ENCODE data around the gene ARL4D.

ARL4D gene

DNA sequence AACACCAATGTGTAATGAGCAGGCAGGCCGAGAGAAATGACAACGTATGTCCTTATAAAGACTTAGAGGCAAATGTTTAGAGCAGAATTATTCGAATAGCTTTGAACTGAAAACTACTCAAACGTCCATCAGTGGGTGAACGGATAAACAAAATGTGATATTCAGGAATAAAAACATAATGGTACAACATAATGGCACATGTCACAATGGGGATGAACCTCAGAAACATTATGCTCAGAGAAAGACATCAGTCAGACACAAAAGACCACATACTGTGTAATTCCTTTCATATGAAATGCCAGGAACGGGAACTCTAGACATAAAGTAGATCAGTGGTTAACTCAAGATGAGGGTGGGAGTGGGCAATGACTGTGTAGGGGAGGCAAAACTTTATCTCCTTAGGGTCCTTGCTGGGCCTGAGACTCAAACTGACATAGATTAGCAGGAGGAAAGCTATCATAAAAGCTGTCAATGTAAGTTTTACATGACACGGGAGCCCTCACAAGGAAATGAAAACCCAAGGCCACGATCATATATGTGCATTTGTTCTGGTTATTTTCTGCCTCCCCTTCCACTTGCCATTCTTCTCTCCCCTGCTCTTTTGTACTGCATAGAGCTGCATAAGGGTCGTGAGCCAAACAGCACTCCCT is 14.8 kb upstream of the ARL4D start:
- no peak for TF ChIP-seq ZBTB48 (tag by site-specific recombination; IDR thresholded peaks at IDR 0.05)
- no peak for TF ChIP-seq ZNF214 (tag by site-specific recombination; IDR thresholded peaks at IDR 0.05; ENCODE audit: borderline replicate concordance)
- Histone ChIP-seq H3K36me3 (ENCODE audit: control insufficient read depth in 2 of 2, insufficient read depth in 1 of 2, low read length in 2 of 2) (no peaks in the 10 kb centered on the region), H3K4me3 (ENCODE audit: low read depth, low read length) (no peak overlapping the region), H3K9me3 (ENCODE audit: control insufficient read depth, insufficient read depth, low read depth, low read length) (no peaks in the 10 kb centered on the region), H3K4me1 (ENCODE audit: control insufficient read depth, insufficient read depth, low read length) (no peaks in the 10 kb centered on the region), H3K27ac (ENCODE audit: extremely low read depth, low read depth, low read length) (no peak overlapping the region)
- ChIA-PET CTCF (interaction anchor here (1.5 kb wide), 1 partner anchor 100 kb away, joined by 4 read pairs; the partner anchor contains the start of gene DHX8), POLR2A (interaction anchor here (0.7 to 1.6 kb wide), 2 partner anchors 15 to 16 kb away, joined by 3 to 7 read pairs; partner anchors contain the start of gene ARL4D)

GRCh38 chr17:43384476-43384862 is 14.3 kb upstream of the ARL4D start:
- ChIA-PET CTCF (interaction anchor here (1.5 kb wide), 1 partner anchor 100 kb away, joined by 4 read pairs; the partner anchor contains the start of gene DHX8), POLR2A (interaction anchor here (0.7 to 1.6 kb wide), 3 partner anchors 14 to 16 kb away, joined by 3 to 7 read pairs (median 5); partner anchors contain the start of gene ARL4D)
- no peak overlapping the region for H3K4me3 ChIP-seq (ENCODE audit: low read depth, low read length)

DNA sequence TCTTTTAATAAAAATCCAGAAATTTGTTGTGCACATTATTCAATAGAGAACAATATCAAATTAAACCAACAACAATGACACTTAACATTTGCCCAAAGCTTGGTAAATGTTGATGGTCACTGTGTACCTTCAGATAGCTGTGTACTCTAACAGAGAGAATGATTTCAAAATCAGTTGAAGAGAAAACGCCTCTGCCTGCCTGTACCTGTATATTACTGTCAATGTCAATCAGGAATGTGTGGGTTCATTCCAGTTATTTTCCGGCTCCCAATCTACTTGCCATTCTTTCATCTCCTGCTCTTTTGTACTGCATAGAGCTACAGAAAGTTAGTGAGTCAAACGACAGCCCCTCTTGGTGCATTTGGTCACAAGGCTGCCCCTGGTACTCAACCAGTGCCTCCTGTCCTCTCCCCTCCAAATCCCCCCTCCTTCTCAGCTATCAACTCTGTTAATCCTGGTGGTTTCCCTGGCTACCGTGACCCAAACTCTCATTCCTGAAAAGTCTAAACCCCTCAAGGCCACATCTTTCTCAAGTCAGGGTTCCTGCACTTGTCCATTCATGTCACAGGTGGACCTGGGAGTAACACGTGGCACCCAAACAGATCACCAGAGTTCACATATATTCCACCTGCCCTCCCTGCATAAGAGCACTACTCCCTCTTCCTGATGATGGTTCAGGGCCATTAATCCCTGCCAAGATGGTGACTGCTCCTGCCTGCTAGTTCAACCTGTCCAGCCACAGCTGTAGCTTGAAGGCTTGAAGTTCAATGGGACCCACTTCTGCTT is 13.6 kb upstream of the ARL4D start:
- Histone ChIP-seq H3K4me3 (ENCODE audit: low read depth, low read length) (no peak overlapping the region), H3K36me3 (ENCODE audit: control insufficient read depth in 2 of 2, insufficient read depth in 1 of 2, low read length in 2 of 2) (no peaks in the 10 kb centered on the region), H3K27ac (ENCODE audit: extremely low read depth, low read depth, low read length) (no peak overlapping the region), H3K9me3 (ENCODE audit: control insufficient read depth, insufficient read depth, low read depth, low read length) (no peaks in the 10 kb centered on the region), H3K4me1 (ENCODE audit: control insufficient read depth, insufficient read depth, low read length) (no peaks in the 10 kb centered on the region)
- TF ChIP-seq OSR2 (tag by site-specific recombination; IDR thresholded peaks at IDR 0.05) (no peak), ZNF155 (tag by site-specific recombination; IDR thresholded peaks at IDR 0.05) (no peak), MEIS1 (CRISPR knock-in tag; IDR thresholded peaks at IDR 0.05; ENCODE audit: borderline replicate concordance) (no peak), ZBTB1 (tag by site-specific recombination; IDR thresholded peaks at IDR 0.05) (no peak), ZNF555 (tag by site-specific recombination; conservative IDR thresholded peaks at IDR 0.05) (no peak), CTCF (tag by site-specific recombination; IDR thresholded peaks at IDR 0.05) (no peak), ZNF521 (tag by site-specific recombination; IDR thresholded peaks at IDR 0.05) (no peak), ZNF560 (tag by site-specific recombination; IDR thresholded peaks at IDR 0.05; ENCODE audit: borderline replicate concordance) (no peak), HOXD13 (CRISPR knock-in tag; IDR thresholded peaks at IDR 0.05; ENCODE audit: borderline replicate concordance) (no peak), ZNF580 (tag by site-specific recombination; IDR thresholded peaks at IDR 0.05) (no peak), ZNF776 (tag by site-specific recombination; IDR thresholded peaks at IDR 0.05; ENCODE audit: borderline replicate concordance) (no peak), ZNF701 (tag by site-specific recombination; IDR thresholded peaks at IDR 0.05) (no peak), ZNF132 (tag by site-specific recombination; IDR thresholded peaks at IDR 0.05; ENCODE audit: borderline replicate concordance) (no peak)
- POLR2A ChIA-PET: interaction anchor here (0.7 to 1.2 kb wide), 2 partner anchors 14 to 16 kb away, joined by 3 to 5 read pairs; partner anchors contain the start of gene ARL4D
- CTCF ChIA-PET: interaction anchor here (0.6 to 1.5 kb wide), 2 partner anchors 51 to 99 kb away, joined by 3 to 4 read pairs; partner anchors contain the start of gene DHX8

More at GRCh38 chr17:43384476-43384862, 14.3 kb upstream of the ARL4D start:
- Histone ChIP-seq H3K27ac (ENCODE audit: extremely low read depth, low read depth, low read length) (no peak overlapping the region), H3K36me3 (ENCODE audit: control insufficient read depth in 2 of 2, insufficient read depth in 1 of 2, low read length in 2 of 2) (no peaks in the 10 kb centered on the region), H3K4me1 (ENCODE audit: control insufficient read depth, insufficient read depth, low read length) (no peaks in the 10 kb centered on the region), H3K9me3 (ENCODE audit: control insufficient read depth, insufficient read depth, low read depth, low read length) (no peaks in the 10 kb centered on the region)
- TF ChIP-seq MEIS1 (CRISPR knock-in tag; IDR thresholded peaks at IDR 0.05; ENCODE audit: borderline replicate concordance) (no peak), ZNF624 (tag by site-specific recombination; IDR thresholded peaks at IDR 0.05) (no peak), GLIS1 (tag by site-specific recombination; IDR thresholded peaks at IDR 0.05) (no peak), GFI1B (tag by site-specific recombination; IDR thresholded peaks at IDR 0.05) (no peak), ZNF433 (tag by site-specific recombination; IDR thresholded peaks at IDR 0.05; ENCODE audit: low read depth) (no peak), ZNF776 (tag by site-specific recombination; IDR thresholded peaks at IDR 0.05; ENCODE audit: borderline replicate concordance) (no peak), ZNF792 (tag by site-specific recombination; IDR thresholded peaks at IDR 0.05) (no peak)
- TF ChIP-seq, protein P1, sequence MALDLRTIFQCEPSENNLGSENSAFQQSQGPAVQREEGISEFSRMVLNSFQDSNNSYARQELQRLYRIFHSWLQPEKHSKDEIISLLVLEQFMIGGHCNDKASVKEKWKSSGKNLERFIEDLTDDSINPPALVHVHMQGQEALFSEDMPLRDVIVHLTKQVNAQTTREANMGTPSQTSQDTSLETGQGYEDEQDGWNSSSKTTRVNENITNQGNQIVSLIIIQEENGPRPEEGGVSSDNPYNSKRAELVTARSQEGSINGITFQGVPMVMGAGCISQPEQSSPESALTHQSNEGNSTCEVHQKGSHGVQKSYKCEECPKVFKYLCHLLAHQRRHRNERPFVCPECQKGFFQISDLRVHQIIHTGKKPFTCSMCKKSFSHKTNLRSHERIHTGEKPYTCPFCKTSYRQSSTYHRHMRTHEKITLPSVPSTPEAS (tag by site-specific recombination; IDR thresholded peaks at IDR 0.05): no peak

Data from HEK293 (cell line).